Neuronal stem cell (in vitro differentiated cells): Measurements from ENCODE around the gene MAPT.

Experiments
- DNase-seq: peaks from one replicate; pipeline ENCODE4 v3.0.0-alpha.2; 2013; ENCODE audit warnings: low spot score
- H2AFZ ChIP-seq: one replicate; pipeline ENCODE4 v1.6.1; 2013; ENCODE audit warnings: mild to moderate bottlenecking, low read length, inconsistent platforms
- H2AK5ac ChIP-seq: 2 replicates; pipeline ENCODE4 v1.6.1; 2013; ENCODE audit warnings: low read depth, mild to moderate bottlenecking, inconsistent platforms, low read length, moderate library complexity, mixed read lengths
- H2BK120ac ChIP-seq: 2 replicates; pipeline ENCODE4 v1.6.1; 2013; ENCODE audit warnings: low read depth, mild to moderate bottlenecking, inconsistent platforms, low read length, moderate library complexity, mixed read lengths
- H2BK12ac ChIP-seq: one replicate; pipeline ENCODE4 v1.6.1; 2013; ENCODE audit warnings: low read length, inconsistent platforms
- H2BK15ac ChIP-seq: 2 replicates; pipeline ENCODE4 v1.6.1; 2013; ENCODE audit warnings: mild to moderate bottlenecking, low read length, inconsistent platforms, mixed read lengths
- H2BK5ac ChIP-seq: one replicate; pipeline ENCODE4 v1.6.1; 2013; ENCODE audit warnings: inconsistent platforms, mild to moderate bottlenecking, low read length, moderate library complexity
- H3K14ac ChIP-seq: one replicate; pipeline ENCODE4 v1.6.1; 2013; ENCODE audit warnings: low read length, inconsistent platforms
- H3K18ac ChIP-seq: 2 replicates; pipeline ENCODE4 v1.6.1; 2013; ENCODE audit warnings: low read length, inconsistent platforms
- H3K23ac ChIP-seq: 2 replicates; pipeline ENCODE4 v1.6.1; 2013; ENCODE audit warnings: low read depth, mild to moderate bottlenecking, mixed read lengths, low read length, inconsistent platforms; ENCODE audit not compliant: poor library complexity
- H3K27ac ChIP-seq: replicated peaks from 3 replicates; pipeline ENCODE4 v1.5.1; 2013; ENCODE audit warnings: low read length, inconsistent platforms
- H3K27me3 ChIP-seq, 3 experiments: 2 replicates each; pipeline ENCODE4 v1.6.1; 2013; ENCODE audit warnings: low read length in 3 of 3, mild to moderate bottlenecking in 2 of 3, inconsistent platforms in 1 of 3, low read depth in 1 of 3, mixed read lengths in 1 of 3, moderate library complexity in 1 of 3; ENCODE audit not compliant: control insufficient read depth in 3 of 3, insufficient read depth in 3 of 3
- H3K36me3 ChIP-seq, 2 donors: replicated peaks in 1 of 2; 2 replicates each; pipeline ENCODE4 v1.6.1; 2013; ENCODE audit warnings: low read length in 2 of 2; ENCODE audit not compliant: control insufficient read depth in 2 of 2, insufficient read depth in 2 of 2
- H3K4ac ChIP-seq: 2 replicates; pipeline ENCODE4 v1.6.1; 2013; ENCODE audit warnings: inconsistent platforms, mild to moderate bottlenecking, low read length, moderate library complexity
- H3K4me1 ChIP-seq, 2 donors: 1 replicate in 1 of 2; 2 replicates in 1 of 2; pipeline ENCODE4 v1.6.1; 2013; ENCODE audit warnings: low read length in 2 of 2, low read depth in 1 of 2; ENCODE audit not compliant: control insufficient read depth in 2 of 2, insufficient read depth in 1 of 2
- H3K4me2 ChIP-seq: one replicate; pipeline ENCODE4 v1.6.1; 2013; ENCODE audit warnings: mild to moderate bottlenecking, low read length, inconsistent platforms; ENCODE audit not compliant: insufficient read depth, poor library complexity, severe bottlenecking
- H3K4me3 ChIP-seq, 2 donors: 2 replicates each; pipeline ENCODE4 v1.5.1; 2013; ENCODE audit warnings: low read length in 2 of 2, mild to moderate bottlenecking in 2 of 2, inconsistent platforms in 1 of 2, moderate library complexity in 1 of 2
- H3K79me1 ChIP-seq: one replicate; pipeline ENCODE4 v1.6.1; 2013; ENCODE audit warnings: low read depth, mild to moderate bottlenecking, inconsistent platforms, low read length, moderate library complexity
- H3K9ac ChIP-seq: one replicate; pipeline ENCODE4 v1.6.1; 2013; ENCODE audit warnings: mild to moderate bottlenecking, low read depth, low read length, inconsistent platforms; ENCODE audit not compliant: poor library complexity
- H3K9me3 ChIP-seq, 2 donors: replicated peaks in 1 of 2; 2 replicates each; pipeline versions ENCODE3 to v1.6.1; 2013; ENCODE audit warnings: low read length in 2 of 2, mild to moderate bottlenecking in 2 of 2, inconsistent platforms in 1 of 2, low read depth in 1 of 2, mixed read lengths in 1 of 2, moderate library complexity in 1 of 2; ENCODE audit not compliant: control insufficient read depth in 2 of 2, insufficient read depth in 1 of 2
- H4K8ac ChIP-seq: one replicate; pipeline ENCODE4 v1.6.1; 2013; ENCODE audit warnings: low read depth, mild to moderate bottlenecking, inconsistent platforms, low read length, moderate library complexity
- H4K91ac ChIP-seq: one replicate; pipeline ENCODE4 v1.6.1; 2013; ENCODE audit warnings: low read length, low read depth, mild to moderate bottlenecking, inconsistent platforms; ENCODE audit not compliant: poor library complexity
- WGBS, 2 donors: extraction: QIAGEN DNeasy Blood & Tissue Kit; methylation state at CpG; one replicate each; pipeline ENCODE4 v1.1.7; 2013; ENCODE audit warnings: missing lambda C conversion rate in 2 of 2, mixed read lengths in 1 of 2; ENCODE audit not compliant: insufficient read length in 2 of 2, insufficient replicate concordance in 1 of 2; ENCODE audit errors: extremely low coverage in 2 of 2; 5-methylcytosine and 5-hydroxymethylcytosine counted together

MAPT gene

DNA sequence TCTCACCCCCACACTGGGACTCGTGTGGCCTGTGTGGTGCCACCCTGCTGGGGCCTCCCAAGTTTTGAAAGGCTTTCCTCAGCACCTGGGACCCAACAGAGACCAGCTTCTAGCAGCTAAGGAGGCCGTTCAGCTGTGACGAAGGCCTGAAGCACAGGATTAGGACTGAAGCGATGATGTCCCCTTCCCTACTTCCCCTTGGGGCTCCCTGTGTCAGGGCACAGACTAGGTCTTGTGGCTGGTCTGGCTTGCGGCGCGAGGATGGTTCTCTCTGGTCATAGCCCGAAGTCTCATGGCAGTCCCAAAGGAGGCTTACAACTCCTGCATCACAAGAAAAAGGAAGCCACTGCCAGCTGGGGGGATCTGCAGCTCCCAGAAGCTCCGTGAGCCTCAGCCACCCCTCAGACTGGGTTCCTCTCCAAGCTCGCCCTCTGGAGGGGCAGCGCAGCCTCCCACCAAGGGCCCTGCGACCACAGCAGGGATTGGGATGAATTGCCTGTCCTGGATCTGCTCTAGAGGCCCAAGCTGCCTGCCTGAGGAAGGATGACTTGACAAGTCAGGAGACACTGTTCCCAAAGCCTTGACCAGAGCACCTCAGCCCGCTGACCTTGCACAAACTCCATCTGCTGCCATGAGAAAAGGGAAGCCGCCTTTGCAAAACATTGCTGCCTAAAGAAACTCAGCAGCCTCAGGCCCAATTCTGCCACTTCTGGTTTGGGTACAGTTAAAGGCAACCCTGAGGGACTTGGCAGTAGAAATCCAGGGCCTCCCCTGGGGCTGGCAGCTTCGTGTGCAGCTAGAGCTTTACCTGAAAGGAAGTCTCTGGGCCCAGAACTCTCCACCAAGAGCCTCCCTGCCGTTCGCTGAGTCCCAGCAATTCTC is 132.1 kb downstream of the MAPT start:
- Histone ChIP-seq H4K8ac (no peak overlapping the region), H3K4me2 (no peak overlapping the region), H3K4ac (no peak overlapping the region), H3K79me1 (no peaks in the 10 kb centered on the region), H3K36me3 (peaks cover 17 to 76% of the 10 kb centered on the region in 2 donors), H3K14ac (no peak overlapping the region), H3K18ac (no peak overlapping the region), H2BK120ac (no peak overlapping the region), H4K91ac (no peak overlapping the region), H2AK5ac (no peak overlapping the region), H2BK5ac (no peak overlapping the region), H3K9me3 (peaks cover 0 to 2% of the 10 kb centered on the region in 2 donors), H3K27ac (no peak overlapping the region), H2AFZ (no peak overlapping the region), H3K23ac (no peak overlapping the region), H2BK12ac (no peak overlapping the region), H3K4me1 (peaks cover 0 to 20% of the 10 kb centered on the region in 2 donors), H2BK15ac (no peak overlapping the region), H3K9ac (no peak overlapping the region), H3K27me3 (no peaks in the 10 kb centered on the region), H3K4me3 (no peak overlapping the region)
- DNase-seq, result no peak
- WGBS, 2 donors, result no CpG with 5 or more reads among the region's 17 CpGs

DNA sequence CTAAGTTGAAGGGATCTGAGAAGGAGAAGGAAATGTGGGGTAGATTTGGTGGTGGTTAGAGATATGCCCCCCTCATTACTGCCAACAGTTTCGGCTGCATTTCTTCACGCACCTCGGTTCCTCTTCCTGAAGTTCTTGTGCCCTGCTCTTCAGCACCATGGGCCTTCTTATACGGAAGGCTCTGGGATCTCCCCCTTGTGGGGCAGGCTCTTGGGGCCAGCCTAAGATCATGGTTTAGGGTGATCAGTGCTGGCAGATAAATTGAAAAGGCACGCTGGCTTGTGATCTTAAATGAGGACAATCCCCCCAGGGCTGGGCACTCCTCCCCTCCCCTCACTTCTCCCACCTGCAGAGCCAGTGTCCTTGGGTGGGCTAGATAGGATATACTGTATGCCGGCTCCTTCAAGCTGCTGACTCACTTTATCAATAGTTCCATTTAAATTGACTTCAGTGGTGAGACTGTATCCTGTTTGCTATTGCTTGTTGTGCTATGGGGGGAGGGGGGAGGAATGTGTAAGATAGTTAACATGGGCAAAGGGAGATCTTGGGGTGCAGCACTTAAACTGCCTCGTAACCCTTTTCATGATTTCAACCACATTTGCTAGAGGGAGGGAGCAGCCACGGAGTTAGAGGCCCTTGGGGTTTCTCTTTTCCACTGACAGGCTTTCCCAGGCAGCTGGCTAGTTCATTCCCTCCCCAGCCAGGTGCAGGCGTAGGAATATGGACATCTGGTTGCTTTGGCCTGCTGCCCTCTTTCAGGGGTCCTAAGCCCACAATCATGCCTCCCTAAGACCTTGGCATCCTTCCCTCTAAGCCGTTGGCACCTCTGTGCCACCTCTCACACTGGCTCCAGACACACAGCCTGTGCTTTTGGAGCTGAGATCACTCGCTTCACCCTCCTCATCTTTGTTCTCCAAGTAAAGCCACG is 133.0 kb downstream of the MAPT start:
- peaks cover 0 to 2% of the 10 kb centered on the region in 2 donors for H3K9me3 ChIP-seq
- H3K4me2 ChIP-seq, result no peak overlapping the region
- H2AFZ ChIP-seq, result no peak overlapping the region
- H3K27ac ChIP-seq, result no peak overlapping the region
- no peak overlapping the region for H2BK120ac ChIP-seq
- no peak overlapping the region for H3K14ac ChIP-seq
- H4K91ac ChIP-seq, result no peak overlapping the region
- no peak for DNase-seq
- no peak overlapping the region for H2AK5ac ChIP-seq
- peaks cover 0 to 20% of the 10 kb centered on the region in 2 donors for H3K4me1 ChIP-seq
- no peak overlapping the region for H2BK5ac ChIP-seq
- no CpG with 5 or more reads among the region's 12 CpGs for WGBS, 2 donors
- H3K4me3 ChIP-seq, result no peak overlapping the region
- H4K8ac ChIP-seq, result no peak overlapping the region
- no peak overlapping the region for H2BK15ac ChIP-seq
- H3K27me3 ChIP-seq, result no peaks in the 10 kb centered on the region
- H3K23ac ChIP-seq, result no peak overlapping the region
- H2BK12ac ChIP-seq, result no peak overlapping the region
- no peak overlapping the region for H3K9ac ChIP-seq
- peaks cover 23 to 85% of the 10 kb centered on the region in 2 donors for H3K36me3 ChIP-seq
- no peaks in the 10 kb centered on the region for H3K79me1 ChIP-seq
- H3K18ac ChIP-seq, result no peak overlapping the region
- no peak overlapping the region for H3K4ac ChIP-seq

DNA sequence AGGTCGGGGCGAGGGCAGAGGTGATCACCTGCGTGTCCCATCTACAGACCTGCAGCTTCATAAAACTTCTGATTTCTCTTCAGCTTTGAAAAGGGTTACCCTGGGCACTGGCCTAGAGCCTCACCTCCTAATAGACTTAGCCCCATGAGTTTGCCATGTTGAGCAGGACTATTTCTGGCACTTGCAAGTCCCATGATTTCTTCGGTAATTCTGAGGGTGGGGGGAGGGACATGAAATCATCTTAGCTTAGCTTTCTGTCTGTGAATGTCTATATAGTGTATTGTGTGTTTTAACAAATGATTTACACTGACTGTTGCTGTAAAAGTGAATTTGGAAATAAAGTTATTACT is 133.6 kb downstream of the MAPT start:
- Histone ChIP-seq H2BK120ac (no peak overlapping the region), H3K9ac (no peak overlapping the region), H3K36me3 (peaks cover 28 to 85% of the 10 kb centered on the region in 2 donors)

DNA sequence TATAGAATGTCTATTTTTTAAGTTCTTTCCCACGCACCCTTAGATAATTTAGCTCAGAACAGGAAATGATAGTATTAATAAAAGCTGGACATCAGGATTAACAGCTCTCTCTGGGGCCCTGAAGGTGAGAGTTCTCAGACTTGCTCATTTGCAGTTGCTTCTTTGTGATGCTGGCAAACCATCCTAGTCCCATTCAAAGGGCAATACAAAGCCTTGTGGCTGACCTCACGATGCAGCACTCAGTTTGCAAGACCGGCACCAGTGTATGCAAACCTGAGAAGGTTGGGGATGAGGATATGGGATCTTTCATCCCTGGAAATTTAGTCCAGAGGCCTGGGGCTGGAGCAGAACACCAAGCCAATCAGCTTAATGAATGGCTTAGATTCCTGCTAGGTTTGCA is 134.0 kb downstream of the MAPT start:
- Histone ChIP-seq H3K23ac (no peak overlapping the region), H2BK12ac (no peak overlapping the region), H3K14ac (no peak overlapping the region), H3K9ac (no peak overlapping the region), H2AFZ (no peak overlapping the region), H3K4ac (no peak overlapping the region), H2AK5ac (no peak overlapping the region), H3K27me3 (no peaks in the 10 kb centered on the region), H4K8ac (no peak overlapping the region), H2BK5ac (no peak overlapping the region), H3K27ac (no peak overlapping the region), H2BK120ac (no peak overlapping the region), H3K4me3 (no peak overlapping the region), H4K91ac (no peak overlapping the region), H3K4me1 (peaks cover 0 to 20% of the 10 kb centered on the region in 2 donors), H3K79me1 (peaks cover 4% of the 10 kb centered on the region), H2BK15ac (no peak overlapping the region), H3K36me3 (peaks cover 30 to 86% of the 10 kb centered on the region in 2 donors), H3K4me2 (no peak overlapping the region), H3K18ac (no peak overlapping the region), H3K9me3 (peaks cover 0 to 2% of the 10 kb centered on the region in 2 donors)
- WGBS, 2 donors, result no CpG with 5 or more reads among the region's 3 CpGs
- DNase-seq, result peak; percentile 21

More for the DNA sequence above, 133.6 kb downstream of the MAPT start:
- Histone ChIP-seq H3K9me3 (peaks cover 0 to 2% of the 10 kb centered on the region in 2 donors), H3K27ac (no peak overlapping the region), H3K4ac (no peak overlapping the region), H2BK12ac (no peak overlapping the region), H2BK5ac (no peak overlapping the region), H3K27me3 (no peaks in the 10 kb centered on the region), H2AK5ac (no peak overlapping the region), H3K18ac (no peak overlapping the region), H3K4me3 (no peak overlapping the region), H3K4me1 (peaks cover 0 to 20% of the 10 kb centered on the region in 2 donors), H2BK15ac (no peak overlapping the region), H2AFZ (no peak overlapping the region), H4K8ac (no peak overlapping the region), H4K91ac (no peak overlapping the region), H3K23ac (no peak overlapping the region), H3K14ac (no peak overlapping the region), H3K79me1 (peaks cover 2% of the 10 kb centered on the region), H3K4me2 (no peak overlapping the region)
- no CpG with 5 or more reads among the region's 4 CpGs for WGBS, 2 donors
- DNase-seq, result no peak
